SU-DHL-6 (cell line): Measurements from ENCODE around the gene ADARB2.

Experiments
- H2AFZ ChIP-seq: fragments of 200-600 bp; sonication (generic); 2 replicates; pipeline ENCODE4 v1.6.1; 2014; ENCODE audit warnings: low read depth, mild to moderate bottlenecking, moderate library complexity, mixed read lengths, antibody characterized with exemption, low read length; ENCODE audit not compliant: severe bottlenecking
- H3F3A ChIP-seq: fragments of 200-600 bp; shearing (Covaris generic); 2 replicates; pipeline ENCODE4 v1.6.0; 2016; ENCODE audit warnings: antibody characterized with exemption, mild to moderate bottlenecking; ENCODE audit not compliant: insufficient read depth
- H3K27ac ChIP-seq: fragments of 200-600 bp; sonication (generic); 2 replicates; pipeline ENCODE4 v1.5.1; 2016; ENCODE audit warnings: low read depth, mild to moderate bottlenecking, low read length, moderate library complexity, mixed read lengths
- H3K27me3 ChIP-seq: fragments of 200-600 bp; sonication (generic), shearing (Covaris generic); 2 replicates; pipeline ENCODE4 v1.6.0; 2014; ENCODE audit warnings: mild to moderate bottlenecking, low read length
- H3K36me3 ChIP-seq: fragments of 200-600 bp; sonication (generic); 2 replicates; pipeline ENCODE4 v1.6.1; 2014; ENCODE audit warnings: mild to moderate bottlenecking, low read length, mixed read lengths
- H3K4me2 ChIP-seq: fragments of 300-600, 200-600 bp; shearing (Covaris generic), sonication (generic); 2 replicates; pipeline ENCODE4 v1.6.0; 2014; ENCODE audit warnings: low read length, low read depth, mild to moderate bottlenecking; ENCODE audit not compliant: poor library complexity, severe bottlenecking
- H3K4me3 ChIP-seq: fragments of 200-600 bp; sonication (generic); 2 replicates; pipeline ENCODE4 v1.5.1; 2014; ENCODE audit warnings: antibody characterized with exemption, low read length, mild to moderate bottlenecking, mixed read lengths; ENCODE audit not compliant: insufficient read depth, poor library complexity, severe bottlenecking
- H3K79me2 ChIP-seq: fragments of 200-600 bp; sonication (generic); 2 replicates; pipeline ENCODE4 v1.6.1; 2014; ENCODE audit warnings: mild to moderate bottlenecking, low read length, moderate library complexity; ENCODE audit not compliant: insufficient read depth
- H3K9ac ChIP-seq: fragments of 200-600 bp; sonication (generic); 2 replicates; pipeline ENCODE4 v1.7.0; 2014; ENCODE audit warnings: mild to moderate bottlenecking, low read length
- H3K9me2 ChIP-seq: fragments of 200-600 bp; sonication (generic); replicated peaks from 2 replicates; pipeline ENCODE4 v1.6.1; 2014; ENCODE audit warnings: low read length; ENCODE audit not compliant: insufficient read depth
- H3K9me3 ChIP-seq: fragments of 200-600 bp; sonication (generic); 2 replicates; pipeline ENCODE4 v1.6.1; 2014; ENCODE audit warnings: low read length, mixed read lengths; ENCODE audit not compliant: insufficient read depth
- H4K20me1 ChIP-seq: fragments of 200-600 bp; sonication (generic); 2 replicates; pipeline ENCODE4 v1.6.1; 2014; ENCODE audit warnings: low read depth, mild to moderate bottlenecking, antibody characterized with exemption, low read length, moderate library complexity, mixed read lengths
- EZH2phosphoT487 ChIP-seq: fragments of 200-600 bp; sonication (generic), shearing (Covaris generic); conservative IDR thresholded peaks from 2 replicates; pipeline ENCODE4 v1.6.1; 2018; ENCODE audit warnings: mild to moderate bottlenecking, antibody characterized with exemption, low read length, moderate library complexity, mixed read lengths
- TF ChIP-seq, protein P1 (sequence below): fragments of 200-600 bp; sonication (generic); IDR thresholded peaks from one replicate; pipeline ENCODE4 v1.5.1; 2017; ENCODE audit warnings: antibody characterized with exemption, mild to moderate bottlenecking, low read length, moderate library complexity; ENCODE audit not compliant: insufficient read depth, poor library complexity, severe bottlenecking

The ADARB2 gene

DNA sequence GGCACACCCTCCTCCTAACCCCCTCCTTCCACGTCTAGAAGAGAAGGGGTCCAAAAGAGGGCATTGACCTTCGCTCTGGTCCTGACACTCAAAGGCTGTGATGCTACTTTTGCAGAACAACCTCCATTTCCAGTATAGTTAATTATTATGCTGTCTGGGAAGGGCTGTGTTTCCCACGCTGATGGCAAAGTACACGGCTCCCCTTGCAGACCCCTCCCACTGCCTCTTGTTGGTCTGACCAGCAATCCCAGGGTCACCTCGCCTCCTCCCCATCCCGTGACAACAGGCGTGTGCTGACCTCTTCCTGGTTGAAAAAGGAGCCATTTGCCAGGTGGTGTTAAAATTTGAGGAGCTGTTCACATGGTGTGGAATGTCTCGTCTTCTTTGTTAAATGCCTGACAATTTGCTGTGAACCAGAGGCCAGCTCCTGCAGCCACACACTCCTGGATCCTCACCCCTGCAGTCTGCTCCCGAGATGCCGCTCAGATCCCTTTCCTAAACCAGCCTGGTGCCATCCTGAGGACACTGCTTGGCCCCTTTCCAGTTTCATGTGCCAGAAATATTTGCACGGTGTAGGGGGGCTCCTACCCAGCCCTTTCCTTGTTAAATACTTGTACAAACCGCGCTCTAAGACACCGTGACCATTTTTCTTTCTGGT lies 359.5 kb downstream of the ADARB2 start:
- no peak overlapping the region for H3K4me3 ChIP-seq
- H3K9me2 ChIP-seq, result no peaks in the 10 kb centered on the region
- no peaks in the 10 kb centered on the region for H4K20me1 ChIP-seq
- no peak overlapping the region for H2AFZ ChIP-seq
- no peak overlapping the region for H3K4me2 ChIP-seq
- H3F3A ChIP-seq, result no peaks in the 10 kb centered on the region
- H3K9me3 ChIP-seq, result no peaks in the 10 kb centered on the region
- H3K27me3 ChIP-seq, result no peaks in the 10 kb centered on the region
- no peak for TF ChIP-seq EZH2phosphoT487
- TF ChIP-seq, protein P1, sequence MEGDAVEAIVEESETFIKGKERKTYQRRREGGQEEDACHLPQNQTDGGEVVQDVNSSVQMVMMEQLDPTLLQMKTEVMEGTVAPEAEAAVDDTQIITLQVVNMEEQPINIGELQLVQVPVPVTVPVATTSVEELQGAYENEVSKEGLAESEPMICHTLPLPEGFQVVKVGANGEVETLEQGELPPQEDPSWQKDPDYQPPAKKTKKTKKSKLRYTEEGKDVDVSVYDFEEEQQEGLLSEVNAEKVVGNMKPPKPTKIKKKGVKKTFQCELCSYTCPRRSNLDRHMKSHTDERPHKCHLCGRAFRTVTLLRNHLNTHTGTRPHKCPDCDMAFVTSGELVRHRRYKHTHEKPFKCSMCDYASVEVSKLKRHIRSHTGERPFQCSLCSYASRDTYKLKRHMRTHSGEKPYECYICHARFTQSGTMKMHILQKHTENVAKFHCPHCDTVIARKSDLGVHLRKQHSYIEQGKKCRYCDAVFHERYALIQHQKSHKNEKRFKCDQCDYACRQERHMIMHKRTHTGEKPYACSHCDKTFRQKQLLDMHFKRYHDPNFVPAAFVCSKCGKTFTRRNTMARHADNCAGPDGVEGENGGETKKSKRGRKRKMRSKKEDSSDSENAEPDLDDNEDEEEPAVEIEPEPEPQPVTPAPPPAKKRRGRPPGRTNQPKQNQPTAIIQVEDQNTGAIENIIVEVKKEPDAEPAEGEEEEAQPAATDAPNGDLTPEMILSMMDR, result no peak
- H3K9ac ChIP-seq, result no peak overlapping the region
- H3K27ac ChIP-seq, result no peak overlapping the region
- no peaks in the 10 kb centered on the region for H3K36me3 ChIP-seq
- no peaks in the 10 kb centered on the region for H3K79me2 ChIP-seq

GRCh38 chr10:1377231-1377630 lies 360.1 kb downstream of the ADARB2 start:
- Histone ChIP-seq H3K9me2 (no peaks in the 10 kb centered on the region), H3K9ac (no peak overlapping the region), H2AFZ (no peak overlapping the region), H3K27ac (no peak overlapping the region), H3F3A (no peaks in the 10 kb centered on the region), H3K4me2 (no peak overlapping the region), H3K9me3 (no peaks in the 10 kb centered on the region), H4K20me1 (no peaks in the 10 kb centered on the region), H3K79me2 (no peaks in the 10 kb centered on the region), H3K4me3 (no peak overlapping the region), H3K36me3 (no peaks in the 10 kb centered on the region), H3K27me3 (no peaks in the 10 kb centered on the region)
- TF ChIP-seq, protein P1, result no peak
- no peak for TF ChIP-seq EZH2phosphoT487

- no peak overlapping the region for H2AFZ ChIP-seq
- no peaks in the 10 kb centered on the region for H3K9me2 ChIP-seq
- H3K4me2 ChIP-seq, result no peak overlapping the region
- H3K27me3 ChIP-seq, result no peaks in the 10 kb centered on the region
- H3F3A ChIP-seq, result no peaks in the 10 kb centered on the region
- H3K36me3 ChIP-seq, result no peaks in the 10 kb centered on the region
- H3K9ac ChIP-seq, result no peak overlapping the region
- no peaks in the 10 kb centered on the region for H3K9me3 ChIP-seq
- H3K4me3 ChIP-seq, result no peak overlapping the region
- no peaks in the 10 kb centered on the region for H3K79me2 ChIP-seq
- TF ChIP-seq EZH2phosphoT487, result no peak
- TF ChIP-seq, protein P1, result no peak
- H4K20me1 ChIP-seq, result no peaks in the 10 kb centered on the region
- H3K27ac ChIP-seq, result no peak overlapping the region
Measured at GRCh38 chr10:1376384-1376945, 360.9 kb downstream of the ADARB2 start.
